Activated CD8-positive, alpha-beta T cell treated with anti-CD3 and anti-CD28 coated beads for 36 hours (primary cell): ENCODE results near the gene SPATA25. TPM values are rescaled to one million over a fixed set of nuclear protein-coding genes. Genes with fewer than 3 reads are reported as not detected.

Experiments used
- ATAC-seq: fragments of 200-7000 bp; cut with Tn5 transposase; one replicate; pipeline ENCODE4 v1.10.0; 2021; ENCODE audit warnings: mild to moderate bottlenecking, moderate library complexity
- CTCF ChIA-PET: fragments of 350-600 bp; sonication (Branson Sonifier 250); formaldehyde crosslinking; loops from one replicate; lab custom pipeline; 2021; ENCODE audit warnings: antibody characterized with exemption; lab: Charles Lee
- POLR2A ChIA-PET: fragments of 350-600 bp; sonication (Branson Sonifier 250); formaldehyde crosslinking; loops from one replicate; lab custom pipeline; 2021; ENCODE audit warnings: antibody characterized with exemption; lab: Charles Lee
- DNase-seq: peaks from one replicate; pipeline ENCODE4 v3.0.0-alpha.2; 2020
- H3K27ac Mint-ChIP-seq: one replicate; pipeline ENCODE4 v1.8.0; 2021; ENCODE audit warnings: mild to moderate bottlenecking, mixed read lengths
- H3K27me3 Mint-ChIP-seq: one replicate; pipeline ENCODE4 v1.8.0; 2021; ENCODE audit warnings: mixed read lengths
- H3K36me3 Mint-ChIP-seq: one replicate; pipeline ENCODE4 v1.8.0; 2021; ENCODE audit warnings: low read depth, mixed read lengths
- H3K4me1 Mint-ChIP-seq: one replicate; pipeline ENCODE4 v1.8.0; 2021; ENCODE audit warnings: low read depth, mixed read lengths
- H3K4me3 Mint-ChIP-seq: one replicate; pipeline ENCODE4 v1.8.0; 2021; ENCODE audit warnings: mild to moderate bottlenecking, moderate library complexity, mixed read lengths
- H3K9me3 Mint-ChIP-seq: one replicate; pipeline ENCODE4 v1.8.0; 2021; ENCODE audit warnings: mixed read lengths
- CTCF ChIP-seq: fragments of 200-600 bp; IDR thresholded peaks from one replicate; pipeline ENCODE4 v1.8.0; 2022; ENCODE audit warnings: antibody characterized with exemption, mild to moderate bottlenecking
- intact Hi-C: fragments of 100-400 bp; cut with micrococcal nuclease; formaldehyde crosslinking; loops from one replicate; pipeline ENCODE4 v1.10.0; 2022
- total RNA-seq, 2 experiments: library from RNA; stranded (reverse); gene quantifications; one replicate each; pipeline ENCODE4 v1.2.3, GENCODE V29; 2021

SPATA25 gene
- total RNA-seq = under 1 TPM; 0.58 to 0.74 TPM

- peaks cover 22% of the 10 kb centered on the region for H3K36me3 Mint-ChIP-seq
Measured at GRCh38 chr20:45887346-45887715, at the start of gene SPATA25. TSS of gene SPATA25 (minus strand) at chr20:45887622. CDS start at chr20:45887590, 32 bp downstream.

GRCh38 chr20:45935416-45936046, 48.1 kb upstream of the SPATA25 start:
- DNase-seq (no peak), ATAC-seq (peak; percentile 2)
- ChIA-PET POLR2A (interaction anchor here (1.1 to 8.9 kb wide), 16 partner anchors 10 to 122 kb away, joined by 3 to 119 read pairs (median 12); partner anchors contain the start of genes CTSA, NEURL2, PLTP and UBE2C), CTCF (interaction anchor here (1.2 to 9.3 kb wide), 4 partner anchors 8 to 136 kb away, joined by 3 to 74 read pairs (median 4); no protein-coding TSS in a partner anchor)
- peak overlapping the region; percentile 95 for H3K4me3 Mint-ChIP-seq
- intact Hi-C loops = loop anchor here (2.0 to 10.0 kb wide), 2 partner anchors 51 to 111 kb away; partner anchors contain the start of gene TNNC2
- peak overlapping the region; percentile 89 for H3K27ac Mint-ChIP-seq
- no peak for TF ChIP-seq CTCF
- H3K27me3 Mint-ChIP-seq = no peaks in the 10 kb centered on the region
- no peaks in the 10 kb centered on the region for H3K9me3 Mint-ChIP-seq
- H3K36me3 Mint-ChIP-seq = peaks cover 22% of the 10 kb centered on the region
- H3K4me1 Mint-ChIP-seq = peaks cover 25% of the 10 kb centered on the region

More at GRCh38 chr20:45887346-45887715, at the start of gene SPATA25:
- ChIA-PET CTCF (no interaction called here), POLR2A (interaction anchor here (0.6 to 1.6 kb wide), 2 partner anchors 47 to 142 kb away, joined by 3 to 7 read pairs; partner anchors contain the start of genes PCIF1 and SLC12A5)
- no peaks in the 10 kb centered on the region for H3K9me3 Mint-ChIP-seq
- no peak within 1 kb of the TSS for H3K4me3 Mint-ChIP-seq
- intact Hi-C loops = no loop called here
- peaks cover 45% of the 10 kb centered on the region for H3K4me1 Mint-ChIP-seq
- DNase-seq (no peak), ATAC-seq (no peak)
- H3K27me3 Mint-ChIP-seq = no peaks in the 10 kb centered on the region
- TF ChIP-seq CTCF = no peak
- H3K27ac Mint-ChIP-seq = no peak within 1 kb of the TSS

- Mint-ChIP-seq H3K27ac (peak within 1 kb of the TSS; percentile 96), H3K4me3 (peak within 1 kb of the TSS; percentile 95), H3K9me3 (no peaks in the 10 kb centered on the region), H3K36me3 (peaks cover 18% of the 10 kb centered on the region), H3K27me3 (no peaks in the 10 kb centered on the region), H3K4me1 (peaks cover 25% of the 10 kb centered on the region)
- intact Hi-C loops = loop anchor here (2.0 to 10.0 kb wide), 2 partner anchors 50 to 110 kb away; partner anchors contain the start of gene TNNC2
- DNase-seq (peak; percentile 99), ATAC-seq (peak; percentile 84)
- CTCF ChIA-PET = interaction anchor here (1.0 to 9.3 kb wide), 10 partner anchors 9 to 136 kb away, joined by 3 to 74 read pairs (median 4); no protein-coding TSS in a partner anchor
- TF ChIP-seq CTCF = no peak
- POLR2A ChIA-PET = interaction anchor here (0.9 to 8.9 kb wide), 19 partner anchors 9 to 472 kb away, joined by 3 to 119 read pairs (median 11); partner anchors contain the start of genes CTSA, ELMO2, NEURL2 and PLTP
Measured at GRCh38 chr20:45934586-45935415, 47.4 kb upstream of the SPATA25 start, which contains the start of gene PCIF1. TSS of gene PCIF1 (plus strand) at chr20:45934683. CDS start at chr20:45939000, 4,317 bp downstream.

- TF ChIP-seq CTCF = no peak
- ChIA-PET POLR2A (interaction anchor here (0.9 to 8.9 kb wide), 19 partner anchors 8 to 473 kb away, joined by 3 to 119 read pairs (median 8); partner anchors contain the start of genes CTSA, ELMO2, NEURL2 and PLTP), CTCF (interaction anchor here (0.7 to 9.3 kb wide), 14 partner anchors 10 to 135 kb away, joined by 3 to 74 read pairs (median 4); partner anchors contain the start of genes NEURL2 and ZSWIM1)
- Mint-ChIP-seq H3K9me3 (no peaks in the 10 kb centered on the region), H3K4me3 (peak overlapping the region; percentile 95), H3K27ac (peak overlapping the region; percentile 96), H3K4me1 (peaks cover 25% of the 10 kb centered on the region), H3K36me3 (peaks cover 13% of the 10 kb centered on the region), H3K27me3 (no peaks in the 10 kb centered on the region)
- ATAC-seq (peak; percentile 12), DNase-seq (peak; percentile 70)
- intact Hi-C loops = loop anchor here (2.0 to 10.0 kb wide), 2 partner anchors 49 to 109 kb away; partner anchors contain the start of gene TNNC2
Measured at GRCh38 chr20:45934046-45934585, 46.7 kb upstream of the SPATA25 start.
